ENCODE measurements around the gene FNTB. TPM values are rescaled to one million over a fixed set of nuclear protein-coding genes. Genes with fewer than 3 reads are reported as not detected.

Gene FNTB
- total RNA-seq, 1 donor from 2014 or later: 22.4 TPM

DNA sequence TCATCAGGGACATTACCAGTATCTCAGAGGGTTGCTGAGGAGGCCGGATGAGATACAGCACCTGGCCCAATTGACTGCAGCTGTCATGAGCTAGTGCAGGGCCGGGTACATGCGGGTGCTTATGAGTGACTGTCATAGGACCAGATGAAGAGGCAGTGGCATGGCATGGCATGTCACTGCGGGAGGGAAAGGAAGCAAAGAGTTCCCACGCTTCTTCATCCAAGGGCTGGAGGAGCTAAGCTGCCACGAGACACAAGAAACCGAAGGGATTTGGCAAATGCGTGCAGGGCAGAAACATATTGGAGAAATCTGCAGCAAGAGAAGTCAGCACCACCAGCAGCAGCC lies 33.4 kb upstream of the FNTB start:
- H3K4me1 Mint-ChIP-seq (ENCODE audit: low read depth): peaks cover 4% of the 10 kb centered on the region
- DNase-seq (ENCODE audit: low spot score, unreplicated experiment): no peak
- H3K36me3 Mint-ChIP-seq (ENCODE audit: insufficient read depth): peaks cover 4% of the 10 kb centered on the region
- TF ChIP-seq CTCF (IDR thresholded peaks at IDR 0.05; ENCODE audit: unreplicated experiment): no peak
- H3K27me3 Mint-ChIP-seq: no peaks in the 10 kb centered on the region
- H3K27ac Mint-ChIP-seq: no peak overlapping the region
- H3K4me3 Mint-ChIP-seq (ENCODE audit: low read depth): no peak overlapping the region
- H3K9me3 Mint-ChIP-seq (ENCODE audit: low read depth): no peaks in the 10 kb centered on the region

- no peaks in the 10 kb centered on the region for H3K27me3 Mint-ChIP-seq
- peaks cover 4% of the 10 kb centered on the region for H3K36me3 Mint-ChIP-seq (ENCODE audit: insufficient read depth)
- no peak overlapping the region for H3K27ac Mint-ChIP-seq
- no peaks in the 10 kb centered on the region for H3K9me3 Mint-ChIP-seq (ENCODE audit: low read depth)
- H3K4me3 Mint-ChIP-seq (ENCODE audit: low read depth): no peak overlapping the region
- peaks cover 4% of the 10 kb centered on the region for H3K4me1 Mint-ChIP-seq (ENCODE audit: low read depth)
- DNase-seq (ENCODE audit: low spot score, unreplicated experiment): no peak
- TF ChIP-seq CTCF (IDR thresholded peaks at IDR 0.05; ENCODE audit: unreplicated experiment): no peak
These were observed 33.0 kb upstream of the FNTB start for GRCh38 chr14:64953661-64954060.

DNA sequence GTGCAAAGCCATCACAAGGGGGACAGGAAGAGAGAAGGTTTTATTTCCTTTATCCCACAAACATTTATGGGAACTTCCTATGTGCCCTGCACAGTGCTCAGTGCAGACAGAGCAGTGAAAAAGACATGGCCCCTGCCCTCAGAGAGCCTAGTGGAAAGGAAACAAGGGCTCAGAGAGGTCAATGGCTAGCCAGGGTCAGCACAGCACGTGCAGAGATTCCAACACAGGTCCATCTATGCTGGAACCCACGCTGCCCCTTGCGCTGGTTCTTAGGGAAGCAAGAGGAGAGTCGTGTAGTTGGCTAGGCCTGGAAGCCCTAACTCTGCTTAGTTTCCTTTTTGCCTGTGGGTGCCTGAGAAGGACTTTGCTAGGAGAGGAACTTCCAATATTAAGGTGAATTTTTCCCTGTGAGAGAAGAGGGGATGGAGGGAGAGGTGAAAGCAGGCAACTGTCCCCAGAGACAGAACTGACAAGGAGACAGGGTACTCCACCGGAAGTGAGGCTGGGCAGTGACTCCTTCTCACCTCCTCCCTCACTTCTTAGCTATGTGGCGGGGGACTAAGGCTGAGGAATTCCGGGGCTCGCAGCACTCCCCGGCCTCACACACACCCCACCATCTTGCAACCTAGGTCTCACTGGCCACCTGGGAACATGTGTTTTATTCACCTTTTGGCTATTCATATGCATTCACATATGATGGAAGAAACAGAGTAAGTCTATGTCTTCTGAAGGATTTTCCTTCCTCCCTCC lies 32.0 kb upstream of the FNTB start:
- peaks cover 4% of the 10 kb centered on the region for H3K4me1 Mint-ChIP-seq (ENCODE audit: low read depth)
- H3K27ac Mint-ChIP-seq: no peak overlapping the region
- TF ChIP-seq CTCF (IDR thresholded peaks at IDR 0.05; ENCODE audit: unreplicated experiment): no peak
- no peaks in the 10 kb centered on the region for H3K27me3 Mint-ChIP-seq
- DNase-seq (ENCODE audit: low spot score, unreplicated experiment): no peak
- H3K9me3 Mint-ChIP-seq (ENCODE audit: low read depth): no peaks in the 10 kb centered on the region
- no peak overlapping the region for H3K4me3 Mint-ChIP-seq (ENCODE audit: low read depth)
- peaks cover 4% of the 10 kb centered on the region for H3K36me3 Mint-ChIP-seq (ENCODE audit: insufficient read depth)

DNA sequence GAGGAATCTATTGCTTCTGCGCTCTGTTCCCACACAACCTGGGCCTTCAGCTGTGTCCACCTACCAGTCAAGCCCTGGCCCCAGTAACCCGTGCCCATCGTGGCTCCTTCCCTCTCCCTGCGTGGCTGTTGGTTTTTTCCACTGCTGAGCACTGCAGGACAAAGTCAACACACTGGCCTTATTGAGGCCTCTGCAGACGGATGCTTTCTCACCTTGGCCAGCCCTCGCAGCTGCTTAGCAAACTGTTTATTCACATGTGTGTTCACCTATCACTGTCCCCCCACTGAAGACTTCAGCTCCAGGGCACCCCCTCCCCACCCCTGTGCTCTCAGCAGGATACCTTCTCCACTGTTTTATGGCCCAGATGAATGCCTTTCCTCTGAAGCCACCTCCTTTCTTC lies 31.4 kb upstream of the FNTB start:
- Mint-ChIP-seq H3K36me3 (ENCODE audit: insufficient read depth) (peaks cover 2% of the 10 kb centered on the region), H3K27ac (no peak overlapping the region), H3K9me3 (ENCODE audit: low read depth) (no peaks in the 10 kb centered on the region), H3K4me1 (ENCODE audit: low read depth) (peaks cover 4% of the 10 kb centered on the region), H3K27me3 (no peaks in the 10 kb centered on the region), H3K4me3 (ENCODE audit: low read depth) (no peak overlapping the region)
- no peak for TF ChIP-seq CTCF (IDR thresholded peaks at IDR 0.05; ENCODE audit: unreplicated experiment)
- DNase-seq (ENCODE audit: low spot score, unreplicated experiment): no peak

GRCh38 chr14:64956697-64957406 lies 29.8 kb upstream of the FNTB start:
- TF ChIP-seq CTCF (IDR thresholded peaks at IDR 0.05; ENCODE audit: unreplicated experiment): no peak
- Mint-ChIP-seq H3K27ac (no peak overlapping the region), H3K27me3 (no peaks in the 10 kb centered on the region), H3K9me3 (ENCODE audit: low read depth) (no peaks in the 10 kb centered on the region), H3K36me3 (ENCODE audit: insufficient read depth) (no peaks in the 10 kb centered on the region), H3K4me3 (ENCODE audit: low read depth) (no peak overlapping the region), H3K4me1 (ENCODE audit: low read depth) (peaks cover 4% of the 10 kb centered on the region)
- DNase-seq (ENCODE audit: low spot score, unreplicated experiment): no peak
